Measurements from ENCODE around the gene RMND5A.
A peak's percentile ranks its signal among the peaks of the same experiment; 100 is the strongest.
"Not testable (repeated sequence)": the region's sequence is repeated elsewhere in the genome, so short reads cannot be mapped to it uniquely, and the experiment has no call there.

Gene RMND5A

GRCh38 chr2:86708126-86708525 lies 12.0 kb upstream of the RMND5A start:
- not testable (repeated sequence) for DNase-seq (ENCODE audit: low read depth in 2 of 3, low spot score in 2 of 3)

DNA sequence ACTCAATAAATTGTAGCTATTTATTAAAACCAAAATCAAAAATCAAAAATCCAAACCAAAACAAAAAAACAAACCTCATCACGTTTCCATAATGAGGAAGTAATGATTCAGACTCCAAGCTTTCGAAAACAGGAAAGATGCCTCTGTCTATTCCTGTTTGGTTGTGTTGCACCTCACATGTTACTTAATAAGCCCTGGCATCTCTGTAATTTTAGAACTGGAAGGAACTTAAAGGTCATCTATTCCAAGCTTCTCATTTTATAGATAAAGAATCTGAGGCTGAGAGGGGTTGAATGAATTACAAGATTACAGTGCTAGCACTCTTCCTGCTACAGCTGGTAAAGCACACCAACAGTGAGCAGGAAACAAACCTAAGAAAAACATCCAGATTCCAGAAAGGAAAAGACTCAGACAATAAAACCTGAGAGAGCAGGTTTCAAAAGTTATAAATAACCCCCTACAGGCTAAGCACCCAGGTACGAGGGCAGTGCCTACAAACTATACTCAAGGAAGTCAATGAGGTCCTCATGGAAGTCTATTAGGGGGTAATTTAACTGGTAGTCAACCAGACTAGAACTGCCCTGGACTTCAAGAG lies 5.4 kb upstream of the RMND5A start:
- not testable (repeated sequence) for DNase-seq (ENCODE audit: low read depth in 2 of 3, low spot score in 2 of 3)

GRCh38 chr2:86719263-86719636 lies 841 bp upstream of the RMND5A start:
- not testable (repeated sequence) for DNase-seq (ENCODE audit: low read depth in 2 of 3, low spot score in 2 of 3)

DNA sequence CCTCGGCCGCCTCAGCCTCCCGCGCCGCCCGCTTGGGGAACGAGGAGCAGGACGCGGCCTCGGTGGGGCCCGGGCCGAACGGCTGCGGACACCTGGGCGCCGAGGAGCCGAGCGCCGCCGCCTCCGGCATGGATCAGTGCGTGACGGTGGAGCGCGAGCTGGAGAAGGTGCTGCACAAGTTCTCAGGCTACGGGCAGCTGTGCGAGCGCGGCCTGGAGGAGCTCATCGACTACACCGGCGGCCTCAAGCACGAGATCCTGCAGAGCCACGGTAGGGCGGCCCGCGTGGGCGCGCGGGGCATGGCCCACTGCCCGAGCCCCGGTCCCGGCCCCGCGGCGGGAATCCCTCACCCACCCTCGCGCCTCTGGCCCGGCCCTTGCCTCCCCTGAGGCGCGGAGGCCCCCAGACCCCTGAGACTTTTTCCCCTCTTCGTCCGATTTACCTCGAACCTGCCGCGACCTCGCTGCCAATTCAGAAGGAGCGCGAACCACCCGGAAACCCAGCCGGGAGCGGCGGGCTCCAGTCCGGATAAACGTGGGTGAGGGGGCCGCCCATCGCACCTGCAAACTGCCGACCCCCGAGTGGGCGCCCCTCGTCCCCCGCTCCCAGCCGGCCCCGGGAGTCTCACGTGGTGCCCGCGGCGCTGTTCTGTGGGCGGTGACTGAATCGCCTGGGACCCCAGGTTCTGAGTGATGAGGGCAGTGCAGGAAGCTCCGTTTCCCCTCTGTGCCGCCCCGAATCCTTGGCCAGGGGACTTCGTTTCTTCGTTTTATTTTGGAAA lies 639 bp downstream of the RMND5A start:
- DNase-seq (ENCODE audit: low read depth in 2 of 3, low spot score in 2 of 3) = peak in 2 of 3 experiments; percentile 37 to 39

- DNase-seq (ENCODE audit: low read depth in 2 of 3, low spot score in 2 of 3) = not testable (repeated sequence)
Measured at GRCh38 chr2:86725706-86726105, 5.6 kb downstream of the RMND5A start.

- not testable (repeated sequence) for DNase-seq (ENCODE audit: low read depth in 2 of 3, low spot score in 2 of 3)
Measured at GRCh38 chr2:86732040-86732525, 12.0 kb downstream of the RMND5A start.

GRCh38 chr2:86732837-86733236 lies 12.7 kb downstream of the RMND5A start:
- not testable (repeated sequence) for DNase-seq (ENCODE audit: low read depth in 2 of 3, low spot score in 2 of 3)

DNA sequence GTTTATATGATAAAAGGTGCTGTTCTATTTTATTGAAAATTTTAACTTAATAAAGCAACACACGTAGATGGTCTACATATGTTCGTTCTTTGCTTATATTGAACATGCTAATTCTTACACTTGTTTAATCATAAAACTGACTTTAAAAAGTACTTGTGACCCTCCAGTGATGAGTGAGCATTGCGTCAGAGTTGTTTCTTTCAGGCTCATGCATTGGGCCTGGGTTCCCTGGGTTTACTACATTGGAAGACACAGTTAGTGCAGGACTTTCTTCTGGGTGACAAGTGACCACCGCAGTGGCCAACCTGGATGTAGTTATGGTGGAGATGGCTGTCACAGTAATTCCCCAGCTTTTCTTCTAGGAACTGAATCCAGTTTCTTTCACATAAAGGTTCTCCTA lies 13.4 kb downstream of the RMND5A start:
- DNase-seq (ENCODE audit: low read depth in 2 of 3, low spot score in 2 of 3) = not testable (repeated sequence)

GRCh38 chr2:86734896-86735295 lies 14.8 kb downstream of the RMND5A start:
- DNase-seq (ENCODE audit: low read depth in 2 of 3, low spot score in 2 of 3) = not testable (repeated sequence)

DNA sequence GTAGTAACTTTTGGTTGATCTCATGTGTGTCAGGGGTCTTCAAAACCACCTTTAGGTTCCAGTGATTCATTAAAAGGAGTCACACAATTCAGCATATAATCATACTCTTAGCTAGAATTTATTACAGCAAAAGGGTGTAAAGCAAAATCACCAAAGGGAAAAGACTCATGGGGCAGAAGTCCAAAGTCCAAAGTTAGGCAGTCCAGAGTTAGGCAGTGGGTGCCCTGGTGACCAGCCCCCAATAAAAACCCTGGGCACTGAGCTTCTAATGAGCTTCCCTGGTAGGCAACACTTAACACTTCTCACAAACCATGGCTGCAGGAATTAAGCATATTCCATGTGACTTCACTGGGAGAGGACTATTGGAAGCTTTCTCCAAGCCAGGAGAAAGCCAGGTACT lies 19.4 kb downstream of the RMND5A start:
- not testable (repeated sequence) for DNase-seq (ENCODE audit: low read depth in 2 of 3, low spot score in 2 of 3)

DNA sequence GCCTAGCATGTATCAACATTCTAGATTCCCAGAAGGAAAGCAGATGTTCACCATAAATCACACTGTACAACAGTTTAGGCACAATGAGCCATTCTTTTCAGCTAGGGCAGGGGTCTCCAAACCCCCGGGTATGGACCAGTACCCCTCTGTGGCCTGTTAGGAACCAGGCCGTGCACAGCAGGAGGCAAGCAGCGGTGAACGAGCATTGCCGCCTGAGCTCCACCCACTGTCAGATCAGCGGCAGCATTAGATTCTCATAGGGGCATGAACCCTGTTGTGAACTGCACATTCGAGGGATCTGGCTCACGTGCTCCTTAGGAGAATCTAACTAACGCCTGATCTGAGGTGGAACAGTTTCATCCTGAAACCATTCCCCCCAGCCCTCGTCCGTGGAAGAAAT lies 19.8 kb downstream of the RMND5A start:
- not testable (repeated sequence) for DNase-seq (ENCODE audit: low read depth in 2 of 3, low spot score in 2 of 3)

GRCh38 chr2:86741889-86742498 lies 21.9 kb downstream of the RMND5A start:
- DNase-seq (ENCODE audit: low read depth in 2 of 3, low spot score in 2 of 3) = not testable (repeated sequence)

DNA sequence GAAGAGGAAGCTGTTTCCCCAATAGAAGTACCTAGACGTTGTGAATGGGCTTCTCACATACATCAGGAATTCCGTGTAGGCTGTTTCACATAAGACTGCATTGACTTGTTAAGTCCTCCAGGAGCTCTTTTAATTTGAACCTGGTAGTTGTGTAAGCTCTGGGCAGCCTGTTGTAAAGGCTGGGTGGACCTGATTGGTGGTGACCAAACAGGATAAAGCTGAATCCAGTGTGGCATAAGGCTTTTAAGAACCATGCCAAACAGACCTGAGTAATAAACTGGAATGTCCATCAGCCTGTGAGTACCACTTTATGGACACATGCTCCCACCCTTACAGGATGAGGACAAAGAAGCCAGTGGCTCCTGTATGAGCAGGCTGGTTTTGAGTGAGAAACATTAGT lies 24.1 kb downstream of the RMND5A start:
- DNase-seq (ENCODE audit: low read depth in 2 of 3, low spot score in 2 of 3) = no peak

- no peak for DNase-seq (ENCODE audit: low read depth in 2 of 3, low spot score in 2 of 3)
Measured at GRCh38 chr2:86746939-86747338, 26.8 kb downstream of the RMND5A start.

- DNase-seq (ENCODE audit: low read depth in 2 of 3, low spot score in 2 of 3) = no peak
Measured at GRCh38 chr2:86747711-86748639, 27.9 kb downstream of the RMND5A start.

DNA sequence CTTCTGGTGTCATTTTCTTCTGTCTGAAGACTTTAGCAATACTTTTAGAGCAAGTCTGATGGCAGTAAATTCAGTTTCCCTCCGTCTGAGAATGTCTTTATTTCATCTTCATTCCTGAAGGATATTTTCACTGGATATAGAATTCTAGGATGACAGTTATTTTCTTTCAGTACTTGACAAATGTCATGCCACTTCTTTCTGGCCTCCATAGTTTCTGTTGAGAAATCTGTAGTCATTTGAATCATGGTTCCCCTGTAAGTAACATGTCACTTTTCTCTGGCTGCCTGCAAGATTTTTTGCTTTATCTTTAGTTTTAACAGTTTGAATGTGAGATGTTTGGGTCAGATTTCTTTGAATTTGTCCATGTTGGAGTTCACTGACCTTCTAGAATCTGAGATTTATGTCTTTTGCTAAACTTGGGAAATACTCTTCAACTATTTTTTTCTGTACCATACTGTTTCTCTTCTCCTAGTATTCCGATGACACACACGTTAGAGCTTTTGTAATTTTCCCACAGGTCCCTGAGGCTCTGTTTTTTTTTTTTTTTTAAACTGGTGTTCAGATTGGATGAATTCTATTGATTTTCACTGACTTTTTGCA lies 30.2 kb downstream of the RMND5A start:
- no peak for DNase-seq (ENCODE audit: low read depth in 2 of 3, low spot score in 2 of 3)

DNA sequence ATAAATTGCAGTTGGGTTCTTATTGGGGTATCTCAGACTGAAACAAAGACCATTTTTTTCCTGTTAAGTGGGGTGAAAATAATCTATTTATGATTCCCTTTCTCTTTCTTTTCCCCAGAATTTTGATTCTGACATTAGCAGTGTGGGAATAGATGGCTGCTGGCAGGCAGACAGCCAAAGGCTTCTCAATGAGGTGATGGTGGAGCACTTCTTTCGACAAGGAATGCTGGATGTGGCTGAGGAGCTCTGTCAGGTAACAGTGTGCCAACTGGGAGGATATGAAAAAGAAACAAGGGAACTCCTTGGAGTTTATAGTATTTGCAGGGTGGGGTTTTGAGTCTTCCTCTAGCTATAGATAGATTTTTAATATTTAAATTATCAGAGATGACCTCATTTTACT lies 31.7 kb downstream of the RMND5A start:
- no peak for DNase-seq (ENCODE audit: low read depth in 2 of 3, low spot score in 2 of 3)

- no peak for DNase-seq (ENCODE audit: low read depth in 2 of 3, low spot score in 2 of 3)
Measured at GRCh38 chr2:86752934-86753333, 32.8 kb downstream of the RMND5A start.

DNA sequence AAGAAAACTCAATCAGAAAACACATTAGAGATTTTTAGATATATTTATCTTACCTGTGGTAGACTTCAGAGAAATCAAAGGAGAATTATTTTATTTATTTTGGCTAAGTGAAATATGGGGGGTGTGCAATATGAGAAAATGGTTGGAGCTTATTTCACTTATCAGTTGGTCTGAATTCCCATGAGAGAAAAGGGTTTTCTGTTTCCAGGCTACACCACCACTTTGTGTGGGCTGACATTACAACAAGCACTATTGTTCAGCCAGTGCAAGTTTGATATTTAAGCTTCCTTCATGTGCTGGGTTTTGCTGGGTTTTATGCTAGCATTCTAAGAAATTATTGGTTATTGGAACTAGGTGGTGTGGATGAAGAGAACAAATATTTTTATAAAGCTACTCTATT lies 33.5 kb downstream of the RMND5A start:
- DNase-seq (ENCODE audit: low read depth in 2 of 3, low spot score in 2 of 3) = no peak

GRCh38 chr2:86758405-86758804 lies 38.3 kb downstream of the RMND5A start:
- DNase-seq (ENCODE audit: low read depth in 2 of 3, low spot score in 2 of 3) = no peak

- DNase-seq (ENCODE audit: low read depth in 2 of 3, low spot score in 2 of 3) = no peak
Measured at GRCh38 chr2:86760371-86760770, 40.3 kb downstream of the RMND5A start.
